ENCODE measurements around the gene CDIPT. TPM values are rescaled to one million over a fixed set of nuclear protein-coding genes. Genes with fewer than 3 reads are reported as not detected.
"Not testable (repeated sequence)": the region's sequence is repeated elsewhere in the genome, so short reads cannot be mapped to it uniquely, and the experiment has no call there.

CDIPT gene
- polyA plus RNA-seq, 1 donor from 2014 or later = 95.6 TPM

GRCh38 chr16:29891525-29892457 lies 28.8 kb upstream of the CDIPT start:
- Histone ChIP-seq H3K9me3 (ENCODE audit: low read length) (no peaks in the 10 kb centered on the region), H3K27me3 (ENCODE audit: insufficient read depth, low read depth, low read length) (no peaks in the 10 kb centered on the region), H3K9me2 (ENCODE audit: insufficient read depth, low read length) (no peaks in the 10 kb centered on the region), H3K4me2 (ENCODE audit: low read length) (no peak overlapping the region), H3K36me3 (ENCODE audit: insufficient read depth, low read length) (no peaks in the 10 kb centered on the region), H3K9ac (ENCODE audit: low read length) (no peak overlapping the region), H3K27ac (ENCODE audit: low read length) (no peak overlapping the region), H3K79me2 (replicated peaks; ENCODE audit: insufficient read depth, low read length) (no peaks in the 10 kb centered on the region), H3F3A (ENCODE audit: insufficient read depth, low read length, poor library complexity, severe bottlenecking) (no peaks in the 10 kb centered on the region), H4K20me1 (ENCODE audit: insufficient read depth) (no peaks in the 10 kb centered on the region), H2AFZ (ENCODE audit: low read depth, low read length) (no peak overlapping the region), H3K4me3 (ENCODE audit: low read length) (no peak overlapping the region)
- TF ChIP-seq EP300 (conservative IDR thresholded peaks at IDR 0.05; ENCODE audit: poor library complexity, severe bottlenecking) = no peak
- TF ChIP-seq EZH2 (IDR thresholded peaks at IDR 0.05; ENCODE audit: borderline replicate concordance, insufficient read depth, low read length, poor library complexity, severe bottlenecking) = no peak
- TF ChIP-seq POLR2AphosphoS5 (IDR thresholded peaks at IDR 0.05) = no peak
- no peak for TF ChIP-seq REST (IDR thresholded peaks at IDR 0.05; ENCODE audit: borderline replicate concordance)
- TF ChIP-seq TAF1 (IDR thresholded peaks at IDR 0.05; ENCODE audit: low read depth) = no peak
- TF ChIP-seq, protein P1, sequence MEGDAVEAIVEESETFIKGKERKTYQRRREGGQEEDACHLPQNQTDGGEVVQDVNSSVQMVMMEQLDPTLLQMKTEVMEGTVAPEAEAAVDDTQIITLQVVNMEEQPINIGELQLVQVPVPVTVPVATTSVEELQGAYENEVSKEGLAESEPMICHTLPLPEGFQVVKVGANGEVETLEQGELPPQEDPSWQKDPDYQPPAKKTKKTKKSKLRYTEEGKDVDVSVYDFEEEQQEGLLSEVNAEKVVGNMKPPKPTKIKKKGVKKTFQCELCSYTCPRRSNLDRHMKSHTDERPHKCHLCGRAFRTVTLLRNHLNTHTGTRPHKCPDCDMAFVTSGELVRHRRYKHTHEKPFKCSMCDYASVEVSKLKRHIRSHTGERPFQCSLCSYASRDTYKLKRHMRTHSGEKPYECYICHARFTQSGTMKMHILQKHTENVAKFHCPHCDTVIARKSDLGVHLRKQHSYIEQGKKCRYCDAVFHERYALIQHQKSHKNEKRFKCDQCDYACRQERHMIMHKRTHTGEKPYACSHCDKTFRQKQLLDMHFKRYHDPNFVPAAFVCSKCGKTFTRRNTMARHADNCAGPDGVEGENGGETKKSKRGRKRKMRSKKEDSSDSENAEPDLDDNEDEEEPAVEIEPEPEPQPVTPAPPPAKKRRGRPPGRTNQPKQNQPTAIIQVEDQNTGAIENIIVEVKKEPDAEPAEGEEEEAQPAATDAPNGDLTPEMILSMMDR (IDR thresholded peaks at IDR 0.05; ENCODE audit: poor library complexity, severe bottlenecking) = no peak
- no peak for TF ChIP-seq RAD21 (conservative IDR thresholded peaks at IDR 0.05)
- TF ChIP-seq SMC3 (conservative IDR thresholded peaks at IDR 0.05; ENCODE audit: poor library complexity) = no peak
- TF ChIP-seq MXI1 (conservative IDR thresholded peaks at IDR 0.05; ENCODE audit: poor library complexity, severe bottlenecking) = no peak

- not testable (repeated sequence) for H3K9me2 ChIP-seq (ENCODE audit: insufficient read depth, low read length); H3K36me3 ChIP-seq (ENCODE audit: insufficient read depth, low read length); H4K20me1 ChIP-seq (ENCODE audit: insufficient read depth); H3F3A ChIP-seq (ENCODE audit: insufficient read depth, low read length, poor library complexity, severe bottlenecking); H3K9ac ChIP-seq (ENCODE audit: low read length); H2AFZ ChIP-seq (ENCODE audit: low read depth, low read length); H3K4me3 ChIP-seq (ENCODE audit: low read length); H3K4me2 ChIP-seq (ENCODE audit: low read length); H3K27me3 ChIP-seq (ENCODE audit: insufficient read depth, low read depth, low read length); H3K9me3 ChIP-seq (ENCODE audit: low read length); H3K27ac ChIP-seq (ENCODE audit: low read length); H3K79me2 ChIP-seq (replicated peaks; ENCODE audit: insufficient read depth, low read length)
Observed at GRCh38 chr16:29889372-29889771, 26.3 kb upstream of the CDIPT start.
